ENCODE data around the gene RPL22. TPM values are rescaled to one million over a fixed set of nuclear protein-coding genes. Genes with fewer than 3 reads are reported as not detected.

RPL22 gene
- total and polyA plus RNA-seq, 2 of the 13 experiments (the other 11 are each of a cell fraction or from before 2014, with no cell fraction given) = 214 to 545 TPM

- no peak for TF ChIP-seq RFX1 (IDR thresholded peaks at IDR 0.05)
- TF ChIP-seq NR2F6 (IDR thresholded peaks at IDR 0.05) = peak; percentile 56
- peak; percentile 41; the same call in 1 of the 2 replicates for TF ChIP-seq NR2F6 (CRISPR knock-in tag; IDR thresholded peaks at IDR 0.05)
- peak; percentile 65 for TF ChIP-seq PATZ1 (CRISPR knock-in tag; IDR thresholded peaks at IDR 0.05)
- peak; percentile 26; the same call in 1 of the 2 replicates for TF ChIP-seq CEBPG (CRISPR knock-in tag; IDR thresholded peaks at IDR 0.05)
- TF ChIP-seq BCL6 (CRISPR knock-in tag; IDR thresholded peaks at IDR 0.05) = peak; percentile 65
- TF ChIP-seq HOXA9 (CRISPR knock-in tag; IDR thresholded peaks at IDR 0.05; ENCODE audit: borderline replicate concordance) = no peak
- no peak for TF ChIP-seq CCDC6 (CRISPR knock-in tag; IDR thresholded peaks at IDR 0.05)
- TF ChIP-seq DPF2 (CRISPR knock-in tag; IDR thresholded peaks at IDR 0.05; ENCODE audit: borderline replicate concordance, low read depth) = peak; percentile 50; the same call in 1 of the 2 replicates
- TF ChIP-seq ZFYVE20 (CRISPR knock-in tag; IDR thresholded peaks at IDR 0.05; ENCODE audit: borderline replicate concordance, low read depth) = no peak
- peak; percentile 84 for TF ChIP-seq SOX5 (CRISPR knock-in tag; IDR thresholded peaks at IDR 0.05; ENCODE audit: borderline replicate concordance)
- peak; percentile 45; the same call in 1 of the 2 replicates for TF ChIP-seq GATAD2A (CRISPR knock-in tag; IDR thresholded peaks at IDR 0.05)
- TF ChIP-seq KDM6A (CRISPR knock-in tag; IDR thresholded peaks at IDR 0.05; ENCODE audit: low read depth) = peak; percentile 57; the same call in 1 of the 2 replicates
- TF ChIP-seq HNF4G (IDR thresholded peaks at IDR 0.05; ENCODE audit: borderline replicate concordance, low read depth, low read length) = peak; percentile 68
- 0 out of 2 replicates have a peak, but pooled peaks have one; percentile 28 for TF ChIP-seq HNF4G (CRISPR knock-in tag; IDR thresholded peaks at IDR 0.05; ENCODE audit: borderline replicate concordance, low read depth)
- no peak for TF ChIP-seq ISX (CRISPR knock-in tag; conservative IDR thresholded peaks at IDR 0.05)
- peak; percentile 36; the same call in 1 of the 2 replicates for TF ChIP-seq ARID5B (CRISPR knock-in tag; IDR thresholded peaks at IDR 0.05)
- TF ChIP-seq NFYB (CRISPR knock-in tag; IDR thresholded peaks at IDR 0.05) = no peak
- TF ChIP-seq HMG20B (CRISPR knock-in tag; conservative IDR thresholded peaks at IDR 0.05) = peak; percentile 66; the same call in 1 of the 2 replicates
- peak; percentile 65; the same call in 1 of the 2 replicates for TF ChIP-seq RERE (CRISPR knock-in tag; IDR thresholded peaks at IDR 0.05; ENCODE audit: low read depth)
Observed at GRCh38 chr1:6239950-6240768, 40.8 kb upstream of the RPL22 start (continued).
